Measurements from ENCODE around the gene PCDH9.

PCDH9 gene

DNA sequence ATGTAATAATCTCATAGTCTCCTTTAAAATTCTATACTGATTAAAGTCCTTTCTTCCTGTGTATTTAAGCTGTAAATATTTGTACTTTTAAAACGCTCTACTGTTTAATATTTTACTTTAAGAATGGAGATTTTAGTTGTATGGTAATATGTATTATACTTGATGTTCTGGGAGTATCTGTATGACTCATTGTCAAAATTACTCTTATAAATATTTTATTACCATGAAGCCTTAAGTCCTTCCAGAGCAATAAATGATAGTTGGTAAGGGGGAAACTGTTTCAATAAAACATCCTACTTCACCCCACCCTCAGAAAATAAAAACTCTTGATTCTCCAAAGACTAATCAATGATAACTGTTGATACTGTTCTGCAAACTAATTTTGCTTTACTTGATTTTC lies 6.4 kb downstream of the PCDH9 start:
- Histone ChIP-seq H3K4me3 (ENCODE audit: low read length) (peak overlapping the region; percentile 54), H3K4me2 (ENCODE audit: low read length) (peak overlapping the region; percentile 90), H3K9ac (ENCODE audit: low read depth, low read length) (peak overlapping the region; percentile 49), H3K27me3 (ENCODE audit: control insufficient read depth, insufficient read depth, low read length) (no peaks in the 10 kb centered on the region), H3K9me3 (replicated peaks; ENCODE audit: low read length) (no peaks in the 10 kb centered on the region), H3K4me1 (ENCODE audit: control insufficient read depth, insufficient read depth, low read length) (peaks cover 48% of the 10 kb centered on the region), H3K36me3 (ENCODE audit: insufficient read depth, low read length) (peaks cover 28% of the 10 kb centered on the region)

DNA sequence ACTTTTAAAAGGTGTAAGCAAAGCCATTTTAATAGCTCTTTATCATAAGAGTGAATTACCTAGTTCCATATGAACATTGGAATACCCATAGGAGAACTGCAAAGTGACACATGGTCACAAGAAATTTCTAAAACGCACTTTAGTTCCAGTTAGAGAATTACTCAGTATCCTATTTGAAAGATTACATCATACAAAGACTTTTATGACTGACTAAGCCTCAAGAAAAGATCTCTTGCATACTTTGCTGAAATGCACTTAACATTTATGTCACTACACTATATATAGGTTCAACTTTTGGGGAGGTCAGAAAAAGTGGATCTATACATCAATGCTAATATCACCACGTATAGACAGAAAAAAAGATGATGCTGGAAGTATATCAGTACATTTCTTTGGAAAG lies 7.1 kb downstream of the PCDH9 start:
- H3K4me3 ChIP-seq (ENCODE audit: low read length) = peak overlapping the region; percentile 54
- H3K27me3 ChIP-seq (ENCODE audit: control insufficient read depth, insufficient read depth, low read length) = no peaks in the 10 kb centered on the region
- H3K9me3 ChIP-seq (replicated peaks; ENCODE audit: low read length) = no peaks in the 10 kb centered on the region
- H3K9ac ChIP-seq (ENCODE audit: low read depth, low read length) = peak overlapping the region; percentile 49
- peak overlapping the region; percentile 90 for H3K4me2 ChIP-seq (ENCODE audit: low read length)
- peaks cover 43% of the 10 kb centered on the region for H3K4me1 ChIP-seq (ENCODE audit: control insufficient read depth, insufficient read depth, low read length)
- peaks cover 28% of the 10 kb centered on the region for H3K36me3 ChIP-seq (ENCODE audit: insufficient read depth, low read length)

DNA sequence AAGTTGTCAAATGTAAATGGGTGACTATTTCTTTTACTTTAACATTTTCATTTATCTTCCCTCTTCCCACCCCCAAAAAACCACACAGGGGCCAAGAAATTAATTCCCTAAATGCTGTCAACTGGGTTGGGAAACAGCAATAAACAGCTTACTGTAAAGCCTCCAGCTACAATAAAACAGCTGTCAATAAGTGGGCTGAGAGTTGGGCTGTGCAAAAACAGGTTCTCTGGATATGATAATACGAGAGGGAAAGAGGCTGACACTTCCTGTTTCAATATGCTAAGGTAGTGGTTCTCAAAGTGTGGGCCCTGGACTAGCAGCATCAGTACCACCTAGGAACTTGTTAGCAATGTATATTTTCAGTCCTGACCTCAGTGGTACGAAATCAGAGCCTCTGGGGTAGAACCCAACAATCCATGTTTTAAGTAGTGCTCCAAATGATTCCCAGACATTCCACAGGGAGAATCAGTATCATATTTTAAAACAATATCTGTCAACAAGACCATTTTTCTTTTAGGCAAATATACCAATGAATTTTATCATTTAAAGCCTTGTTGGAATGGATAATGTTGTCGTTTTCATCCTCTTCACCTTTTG lies 8.4 kb downstream of the PCDH9 start:
- Histone ChIP-seq H3K4me3 (ENCODE audit: low read length) (peak overlapping the region; percentile 44), H3K36me3 (ENCODE audit: insufficient read depth, low read length) (peaks cover 17% of the 10 kb centered on the region), H3K4me2 (ENCODE audit: low read length) (peak overlapping the region; percentile 90), H3K27me3 (ENCODE audit: control insufficient read depth, insufficient read depth, low read length) (no peaks in the 10 kb centered on the region), H3K4me1 (ENCODE audit: control insufficient read depth, insufficient read depth, low read length) (peaks cover 32% of the 10 kb centered on the region), H3K9ac (ENCODE audit: low read depth, low read length) (peak overlapping the region; percentile 3), H3K9me3 (replicated peaks; ENCODE audit: low read length) (no peaks in the 10 kb centered on the region)

DNA sequence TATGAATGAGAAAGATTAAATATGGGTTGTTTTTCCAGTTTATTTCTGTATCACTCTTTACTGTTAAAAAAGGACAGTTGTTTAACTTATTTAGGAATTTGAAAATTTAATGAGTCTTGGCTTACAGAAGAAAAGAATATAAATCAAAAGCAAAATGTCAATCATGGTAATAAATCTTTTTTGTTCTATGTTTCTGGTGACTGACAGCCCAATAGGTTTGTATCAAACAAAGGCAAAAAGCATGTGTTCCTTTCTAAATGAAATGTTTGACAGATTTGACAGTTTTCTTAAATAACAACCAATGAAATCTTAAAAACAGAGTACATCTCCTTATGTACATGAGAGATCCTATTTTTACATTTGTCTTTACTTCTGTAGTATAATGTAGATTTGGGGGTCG lies 11.0 kb downstream of the PCDH9 start:
- H3K4me2 ChIP-seq (ENCODE audit: low read length) = no peak overlapping the region
- no peaks in the 10 kb centered on the region for H3K9me3 ChIP-seq (replicated peaks; ENCODE audit: low read length)
- no peak overlapping the region for H3K4me3 ChIP-seq (ENCODE audit: low read length)
- no peaks in the 10 kb centered on the region for H3K27me3 ChIP-seq (ENCODE audit: control insufficient read depth, insufficient read depth, low read length)
- H3K4me1 ChIP-seq (ENCODE audit: control insufficient read depth, insufficient read depth, low read length) = peaks cover 26% of the 10 kb centered on the region
- peaks cover 3% of the 10 kb centered on the region for H3K36me3 ChIP-seq (ENCODE audit: insufficient read depth, low read length)
- no peak overlapping the region for H3K9ac ChIP-seq (ENCODE audit: low read depth, low read length)

DNA sequence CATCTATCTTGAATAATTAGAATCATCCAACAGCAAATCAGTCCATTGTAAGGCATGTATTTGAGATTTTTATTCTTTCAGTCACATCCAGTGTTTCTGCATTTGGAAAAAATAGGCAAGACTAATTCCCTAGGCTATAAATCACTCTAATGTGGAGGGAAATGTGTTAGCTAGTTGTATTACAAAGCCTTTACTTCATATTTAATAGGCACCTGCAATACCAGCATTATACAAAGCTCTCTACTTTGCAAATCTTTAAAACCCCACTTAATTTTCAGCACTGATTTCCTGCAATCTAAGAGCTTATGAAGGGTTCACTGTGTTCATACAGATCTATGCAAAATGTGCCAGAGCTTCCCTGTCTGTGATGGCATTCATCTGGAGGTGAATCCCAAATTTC lies 12.3 kb downstream of the PCDH9 start:
- Histone ChIP-seq H3K36me3 (ENCODE audit: insufficient read depth, low read length) (peaks cover 3% of the 10 kb centered on the region), H3K4me3 (ENCODE audit: low read length) (no peak overlapping the region), H3K4me1 (ENCODE audit: control insufficient read depth, insufficient read depth, low read length) (peaks cover 15% of the 10 kb centered on the region), H3K27me3 (ENCODE audit: control insufficient read depth, insufficient read depth, low read length) (no peaks in the 10 kb centered on the region), H3K9ac (ENCODE audit: low read depth, low read length) (no peak overlapping the region), H3K9me3 (replicated peaks; ENCODE audit: low read length) (no peaks in the 10 kb centered on the region), H3K4me2 (ENCODE audit: low read length) (no peak overlapping the region)

DNA sequence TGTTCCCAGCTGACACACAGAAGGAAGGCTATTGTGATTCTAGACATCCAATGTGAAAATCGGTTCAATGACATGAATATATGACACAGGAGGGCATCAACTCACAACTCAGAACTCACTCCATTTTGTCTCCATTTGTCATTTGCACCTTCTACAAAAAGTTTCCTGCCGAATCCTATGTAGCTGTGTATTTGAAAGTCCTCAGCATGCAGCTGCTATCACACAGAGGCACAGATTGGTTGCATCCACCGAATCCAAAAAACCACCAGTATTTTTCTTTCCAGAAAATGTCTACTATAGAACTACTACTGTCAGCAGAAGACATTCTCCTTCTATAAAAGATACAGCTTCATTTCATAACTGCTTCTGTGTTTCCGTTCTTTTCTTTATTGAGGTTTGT lies 13.3 kb downstream of the PCDH9 start:
- Histone ChIP-seq H3K4me2 (ENCODE audit: low read length) (no peak overlapping the region), H3K4me1 (ENCODE audit: control insufficient read depth, insufficient read depth, low read length) (peaks cover 4% of the 10 kb centered on the region), H3K27me3 (ENCODE audit: control insufficient read depth, insufficient read depth, low read length) (no peaks in the 10 kb centered on the region), H3K9me3 (replicated peaks; ENCODE audit: low read length) (no peaks in the 10 kb centered on the region), H3K9ac (ENCODE audit: low read depth, low read length) (no peak overlapping the region), H3K4me3 (ENCODE audit: low read length) (no peak overlapping the region), H3K36me3 (ENCODE audit: insufficient read depth, low read length) (peaks cover 2% of the 10 kb centered on the region)

DNA sequence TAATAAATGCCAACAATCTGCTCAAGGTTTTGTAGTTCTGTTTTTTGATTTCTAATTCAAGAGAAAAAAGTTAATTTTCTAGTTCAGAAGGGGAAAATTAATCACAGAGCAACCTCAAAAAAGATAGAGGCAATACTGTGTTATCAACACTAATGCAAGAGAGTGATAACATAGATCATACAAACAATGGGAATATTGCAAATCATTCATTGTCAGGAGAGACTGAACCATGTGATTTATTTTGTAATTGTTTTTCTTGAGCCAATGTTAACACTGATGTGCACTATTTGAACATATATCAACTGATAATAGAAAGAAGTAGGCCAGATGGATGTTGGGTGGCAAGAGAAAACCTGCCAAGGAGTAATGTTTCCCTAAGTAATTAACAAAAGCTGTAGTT lies 19.9 kb downstream of the PCDH9 start:
- H3K9ac ChIP-seq (ENCODE audit: low read depth, low read length) = no peak overlapping the region
- no peaks in the 10 kb centered on the region for H3K27me3 ChIP-seq (ENCODE audit: control insufficient read depth, insufficient read depth, low read length)
- H3K9me3 ChIP-seq (replicated peaks; ENCODE audit: low read length) = no peaks in the 10 kb centered on the region
- H3K4me3 ChIP-seq (ENCODE audit: low read length) = no peak overlapping the region
- no peaks in the 10 kb centered on the region for H3K4me1 ChIP-seq (ENCODE audit: control insufficient read depth, insufficient read depth, low read length)
- H3K36me3 ChIP-seq (ENCODE audit: insufficient read depth, low read length) = no peaks in the 10 kb centered on the region
- H3K4me2 ChIP-seq (ENCODE audit: low read length) = no peak overlapping the region

DNA sequence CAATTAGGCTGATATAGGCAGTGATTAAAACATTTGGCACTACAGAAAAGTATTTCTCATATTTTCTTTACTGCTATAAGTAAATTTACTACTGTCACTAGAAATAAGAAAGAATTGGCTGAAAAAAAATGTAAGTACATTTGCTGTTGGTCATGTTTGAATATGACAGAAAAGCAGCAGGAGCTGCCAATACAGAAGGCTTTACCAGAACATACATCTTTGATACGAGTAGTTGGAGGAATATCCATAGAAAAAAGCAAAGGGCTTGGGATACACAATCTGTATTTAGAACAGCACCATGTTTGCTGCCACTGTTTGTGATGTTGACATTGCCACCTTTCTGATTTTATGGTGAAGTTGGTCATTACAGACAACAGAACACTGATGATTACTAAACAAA lies 21.6 kb downstream of the PCDH9 start:
- Histone ChIP-seq H3K4me3 (ENCODE audit: low read length) (no peak overlapping the region), H3K36me3 (ENCODE audit: insufficient read depth, low read length) (no peaks in the 10 kb centered on the region), H3K9me3 (replicated peaks; ENCODE audit: low read length) (no peaks in the 10 kb centered on the region), H3K27me3 (ENCODE audit: control insufficient read depth, insufficient read depth, low read length) (no peaks in the 10 kb centered on the region), H3K4me1 (ENCODE audit: control insufficient read depth, insufficient read depth, low read length) (no peaks in the 10 kb centered on the region), H3K9ac (ENCODE audit: low read depth, low read length) (no peak overlapping the region), H3K4me2 (ENCODE audit: low read length) (no peak overlapping the region)

DNA sequence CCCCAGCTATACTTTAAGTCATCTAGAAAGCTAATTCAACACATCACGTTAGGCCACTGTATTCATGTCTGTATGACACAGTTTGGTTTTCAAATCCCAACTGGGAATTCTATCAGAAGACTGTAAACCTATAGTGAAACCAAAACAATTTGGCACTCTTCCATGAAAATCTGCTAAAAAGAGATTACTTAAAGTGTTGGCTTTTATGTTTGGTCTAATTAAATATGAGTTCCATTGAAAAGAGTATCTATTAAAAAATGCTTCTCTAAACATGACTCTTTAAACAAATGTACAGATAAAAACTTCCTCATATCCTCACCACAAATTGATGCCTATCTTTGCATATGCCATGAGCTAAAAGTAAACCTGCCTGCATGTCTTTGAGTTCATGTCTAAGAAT lies 25.4 kb downstream of the PCDH9 start:
- Histone ChIP-seq H3K9ac (ENCODE audit: low read depth, low read length) (no peak overlapping the region), H3K27me3 (ENCODE audit: control insufficient read depth, insufficient read depth, low read length) (no peaks in the 10 kb centered on the region), H3K4me1 (ENCODE audit: control insufficient read depth, insufficient read depth, low read length) (no peaks in the 10 kb centered on the region), H3K4me2 (ENCODE audit: low read length) (no peak overlapping the region), H3K4me3 (ENCODE audit: low read length) (no peak overlapping the region), H3K36me3 (ENCODE audit: insufficient read depth, low read length) (no peaks in the 10 kb centered on the region), H3K9me3 (replicated peaks; ENCODE audit: low read length) (no peaks in the 10 kb centered on the region)

DNA sequence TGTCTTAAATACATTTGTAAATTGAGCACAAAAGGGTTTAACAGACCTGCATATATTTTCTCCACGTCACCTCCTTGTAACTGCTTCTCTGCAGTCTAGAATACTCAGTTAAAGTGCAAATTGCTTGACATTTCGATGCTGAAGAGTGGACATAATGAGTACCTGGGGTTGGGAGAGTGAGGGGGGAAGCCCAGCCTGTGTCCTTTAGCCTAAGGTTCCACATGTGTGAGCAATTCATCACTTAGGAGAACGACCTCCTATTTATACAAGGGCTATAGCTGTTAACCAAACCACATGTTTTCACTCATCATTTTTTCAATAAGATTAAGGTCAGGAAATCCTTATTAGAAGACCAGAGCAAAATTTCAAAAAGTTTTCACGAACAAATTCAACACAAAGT lies 29.5 kb downstream of the PCDH9 start:
- H3K36me3 ChIP-seq (ENCODE audit: insufficient read depth, low read length) = no peaks in the 10 kb centered on the region

DNA sequence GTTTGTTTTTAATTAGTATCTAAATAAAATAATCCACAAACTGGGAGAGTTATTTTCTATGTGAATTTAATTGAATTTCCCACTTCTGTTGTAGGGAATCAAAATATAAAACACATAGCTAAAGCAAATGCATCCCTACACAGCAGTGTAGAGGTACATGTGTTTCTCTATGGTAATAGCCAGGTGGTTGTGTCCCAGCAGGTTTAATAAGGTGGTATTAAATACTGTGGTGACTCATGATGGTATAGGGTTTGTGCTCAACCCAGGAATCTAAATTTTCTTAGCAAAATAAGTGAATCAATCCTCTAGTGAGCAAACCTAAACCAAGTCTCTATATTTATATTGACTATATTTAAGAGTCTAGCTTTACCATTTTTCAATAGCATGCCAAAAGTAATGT lies 30.0 kb downstream of the PCDH9 start:
- Histone ChIP-seq H3K4me2 (ENCODE audit: low read length) (no peak overlapping the region), H3K9ac (ENCODE audit: low read depth, low read length) (no peak overlapping the region), H3K4me3 (ENCODE audit: low read length) (no peak overlapping the region), H3K27me3 (ENCODE audit: control insufficient read depth, insufficient read depth, low read length) (no peaks in the 10 kb centered on the region), H3K36me3 (ENCODE audit: insufficient read depth, low read length) (no peaks in the 10 kb centered on the region), H3K9me3 (replicated peaks; ENCODE audit: low read length) (no peaks in the 10 kb centered on the region), H3K4me1 (ENCODE audit: control insufficient read depth, insufficient read depth, low read length) (no peaks in the 10 kb centered on the region)

More for the DNA sequence above, 29.5 kb downstream of the PCDH9 start:
- H3K9ac ChIP-seq (ENCODE audit: low read depth, low read length) = no peak overlapping the region
- no peaks in the 10 kb centered on the region for H3K4me1 ChIP-seq (ENCODE audit: control insufficient read depth, insufficient read depth, low read length)
- no peaks in the 10 kb centered on the region for H3K27me3 ChIP-seq (ENCODE audit: control insufficient read depth, insufficient read depth, low read length)
- no peak overlapping the region for H3K4me3 ChIP-seq (ENCODE audit: low read length)
- H3K4me2 ChIP-seq (ENCODE audit: low read length) = no peak overlapping the region
- H3K9me3 ChIP-seq (replicated peaks; ENCODE audit: low read length) = no peaks in the 10 kb centered on the region

DNA sequence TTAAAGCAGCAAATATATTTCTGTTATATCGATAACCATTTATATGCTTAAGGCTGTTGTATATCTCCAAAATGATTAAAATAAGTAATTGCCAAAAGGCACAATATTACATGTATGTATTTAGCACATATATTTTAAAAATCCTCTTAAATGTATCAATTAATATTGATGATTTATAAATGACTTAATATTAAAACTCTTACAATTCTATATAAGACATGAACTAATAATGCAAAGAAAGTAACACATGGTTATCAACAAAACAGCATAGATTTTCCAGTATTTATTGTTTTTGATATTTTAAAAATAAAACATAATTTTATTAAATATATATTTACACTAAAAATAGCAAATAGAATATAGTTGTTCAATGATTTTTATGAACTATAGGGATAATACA lies 32.4 kb downstream of the PCDH9 start:
- H3K4me1 ChIP-seq (ENCODE audit: control insufficient read depth, insufficient read depth, low read length) = no peaks in the 10 kb centered on the region
- H3K9me3 ChIP-seq (replicated peaks; ENCODE audit: low read length) = no peaks in the 10 kb centered on the region
- no peak overlapping the region for H3K9ac ChIP-seq (ENCODE audit: low read depth, low read length)
- no peak overlapping the region for H3K4me2 ChIP-seq (ENCODE audit: low read length)
- no peak overlapping the region for H3K4me3 ChIP-seq (ENCODE audit: low read length)
- no peaks in the 10 kb centered on the region for H3K27me3 ChIP-seq (ENCODE audit: control insufficient read depth, insufficient read depth, low read length)
- no peaks in the 10 kb centered on the region for H3K36me3 ChIP-seq (ENCODE audit: insufficient read depth, low read length)
